Loucy (cell line): Measurements from ENCODE around the gene ADCY2.

Experiments used
- CTCF ChIP-seq: fragments of 200-600 bp; sonication (generic); conservative IDR thresholded peaks from 2 replicates; pipeline ENCODE4 v1.5.1; 2014; ENCODE audit warnings: mild to moderate bottlenecking, antibody characterized with exemption, low read length
- EZH2phosphoT487 ChIP-seq: fragments of 200-600 bp; IDR thresholded peaks from 2 replicates; pipeline ENCODE4 v1.6.1; 2018; ENCODE audit warnings: antibody characterized with exemption, mild to moderate bottlenecking, moderate library complexity, borderline replicate concordance

DNA sequence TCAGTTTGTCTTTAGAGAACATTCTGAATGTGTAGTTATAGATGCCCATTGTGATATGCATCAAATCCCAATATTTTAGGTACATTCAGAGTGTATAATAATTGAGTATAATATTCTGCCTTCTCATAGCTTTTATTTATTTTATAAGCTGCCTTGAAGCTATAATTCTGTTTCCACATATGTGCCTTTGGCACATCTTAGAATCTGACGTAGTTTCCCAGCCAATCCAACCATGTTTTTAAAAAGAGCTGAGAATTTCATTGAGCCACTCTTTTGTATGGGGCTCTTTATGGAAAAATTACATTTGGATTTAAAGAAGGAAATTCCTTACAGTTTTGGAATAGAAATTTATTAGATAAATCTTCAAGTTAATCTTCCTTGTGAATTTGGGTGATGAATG, 65.4 kb downstream of the ADCY2 start:
- TF ChIP-seq CTCF = no peak
- TF ChIP-seq EZH2phosphoT487 = no peak
